ENCODE measurements around the gene SMIM9.

GRCh38 chrX:154840856-154841255 is 6.4 kb upstream of the SMIM9 start:
- TF ChIP-seq CTCF (IDR thresholded peaks at IDR 0.05) (peak in 2 of 7 experiments; percentile 39 to 40), POLR2A (IDR thresholded peaks at IDR 0.05) (no peak), EP300 (IDR thresholded peaks at IDR 0.05) (no peak), POLR2AphosphoS5 (IDR thresholded peaks at IDR 0.05) (no peak)

All from stomach (tissue), 4 donors.